GM18517 (cell line): Measurements from ENCODE around the gene KCNK4.

Experiments used
- ATAC-seq: cut with Tn5 transposase; IDR thresholded peaks from one replicate; pipeline ENCODE4 v1.9.1; 2021; ENCODE audit warnings: mild to moderate bottlenecking, moderate library complexity; ENCODE audit not compliant: unreplicated experiment

Gene KCNK4

DNA sequence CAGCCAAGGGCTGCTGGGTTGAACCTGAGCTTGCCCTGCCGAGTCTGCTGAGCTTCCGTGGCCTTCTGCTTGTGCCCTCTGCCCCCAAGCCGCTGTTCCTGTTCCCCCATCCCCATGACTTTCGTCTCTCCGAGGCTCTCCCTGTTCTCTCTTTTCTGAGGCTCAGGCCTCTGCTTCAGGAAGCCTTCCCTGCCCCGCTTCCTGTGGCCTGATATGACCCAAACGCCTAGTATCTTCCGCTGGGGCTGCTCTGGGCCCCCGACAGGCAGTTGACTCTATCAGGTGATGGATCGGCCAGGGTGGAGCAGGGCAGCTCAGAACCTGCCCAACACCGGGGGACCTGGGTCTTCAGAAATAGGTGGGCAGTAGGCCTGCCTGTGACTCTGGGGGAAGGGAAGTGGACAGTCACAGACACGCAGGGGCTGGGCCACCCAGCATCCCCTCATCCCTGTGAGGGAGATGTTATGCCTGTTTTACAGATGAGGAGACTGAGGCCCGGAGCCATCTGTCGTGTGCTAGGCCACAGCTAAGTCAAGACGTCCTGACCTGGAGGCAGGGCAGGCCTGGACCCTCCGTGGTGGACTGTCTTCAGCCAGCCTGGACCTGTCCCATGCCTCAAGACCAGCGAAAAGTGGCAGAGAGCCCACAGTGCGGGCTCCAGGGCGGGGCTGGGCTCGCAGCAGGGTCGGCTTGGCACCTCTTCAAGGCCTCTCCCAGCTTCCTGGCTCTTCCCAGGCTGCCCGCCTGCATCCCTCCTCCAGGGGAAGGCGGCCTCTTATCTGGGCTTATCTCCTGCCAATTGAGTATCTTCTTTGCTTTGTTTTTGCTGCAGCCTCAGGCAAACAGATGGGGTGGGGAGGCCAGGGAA is 22.8 kb upstream of the KCNK4 start:
- ATAC-seq = no peak

DNA sequence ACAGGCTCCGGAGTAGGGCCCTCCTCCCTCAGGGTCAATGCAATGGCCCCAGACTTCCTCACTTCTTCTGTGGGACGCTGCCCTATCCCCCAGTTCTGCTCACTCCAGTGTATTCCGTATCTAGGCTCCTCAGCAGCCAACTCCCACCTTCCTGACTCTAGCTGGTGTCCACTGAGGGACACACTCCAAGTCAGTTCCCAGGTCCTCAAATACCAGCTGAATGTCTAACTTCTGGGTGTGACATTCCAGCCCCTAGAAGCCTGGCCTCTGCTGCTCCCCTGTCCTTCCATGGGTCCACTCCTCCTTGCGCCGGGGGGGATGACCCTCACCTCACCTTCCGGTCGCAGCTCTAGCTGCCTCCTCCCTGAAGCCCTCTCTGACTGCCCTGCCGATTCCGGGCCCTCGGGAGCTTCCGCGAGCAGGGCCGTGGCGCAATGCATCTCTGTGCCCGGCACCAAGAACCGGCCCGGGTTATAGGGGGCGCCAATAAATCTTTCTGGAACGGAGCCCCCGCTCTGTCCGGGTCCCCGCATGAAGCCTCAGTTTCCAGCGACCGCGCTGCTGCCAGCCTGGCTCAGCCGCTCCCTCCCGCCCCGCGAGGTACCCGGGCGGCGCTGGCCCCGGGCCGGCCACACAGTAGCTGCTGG is 22.1 kb upstream of the KCNK4 start:
- peak; percentile 6 for ATAC-seq

DNA sequence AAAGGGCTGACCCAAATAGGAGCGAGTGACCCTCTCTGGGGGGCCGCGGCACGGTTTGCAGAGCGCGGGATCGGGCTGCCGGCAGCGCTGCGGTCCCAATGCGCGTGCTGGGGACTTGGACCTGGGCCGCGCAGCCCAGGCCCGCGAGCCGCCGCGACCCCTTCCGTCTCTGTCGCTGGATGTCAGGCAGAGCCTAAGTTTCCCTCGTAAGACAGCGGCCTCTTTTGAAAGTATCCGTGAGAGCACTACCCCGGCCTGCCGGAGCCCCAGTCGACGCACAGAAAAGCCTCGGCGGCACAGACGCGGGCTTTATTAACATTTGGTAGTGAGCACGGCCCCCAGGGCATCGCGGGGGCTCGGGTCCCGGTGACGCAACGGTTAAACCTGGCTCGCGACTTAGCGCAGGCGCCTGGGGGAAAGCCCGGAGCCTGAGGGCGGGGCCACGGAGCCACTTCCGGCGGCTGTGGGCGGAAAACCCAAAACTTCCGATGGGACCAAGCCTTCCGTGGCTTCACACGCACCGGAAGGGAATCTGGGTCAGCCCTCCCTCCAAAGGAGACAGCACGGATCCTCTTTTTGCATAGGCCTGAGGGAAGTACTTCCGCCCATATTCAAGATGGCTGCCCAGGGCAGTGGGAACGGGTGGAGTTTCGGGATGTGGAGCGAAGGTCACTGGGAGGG is 21.4 kb upstream of the KCNK4 start:
- peak; percentile 71 for ATAC-seq

DNA sequence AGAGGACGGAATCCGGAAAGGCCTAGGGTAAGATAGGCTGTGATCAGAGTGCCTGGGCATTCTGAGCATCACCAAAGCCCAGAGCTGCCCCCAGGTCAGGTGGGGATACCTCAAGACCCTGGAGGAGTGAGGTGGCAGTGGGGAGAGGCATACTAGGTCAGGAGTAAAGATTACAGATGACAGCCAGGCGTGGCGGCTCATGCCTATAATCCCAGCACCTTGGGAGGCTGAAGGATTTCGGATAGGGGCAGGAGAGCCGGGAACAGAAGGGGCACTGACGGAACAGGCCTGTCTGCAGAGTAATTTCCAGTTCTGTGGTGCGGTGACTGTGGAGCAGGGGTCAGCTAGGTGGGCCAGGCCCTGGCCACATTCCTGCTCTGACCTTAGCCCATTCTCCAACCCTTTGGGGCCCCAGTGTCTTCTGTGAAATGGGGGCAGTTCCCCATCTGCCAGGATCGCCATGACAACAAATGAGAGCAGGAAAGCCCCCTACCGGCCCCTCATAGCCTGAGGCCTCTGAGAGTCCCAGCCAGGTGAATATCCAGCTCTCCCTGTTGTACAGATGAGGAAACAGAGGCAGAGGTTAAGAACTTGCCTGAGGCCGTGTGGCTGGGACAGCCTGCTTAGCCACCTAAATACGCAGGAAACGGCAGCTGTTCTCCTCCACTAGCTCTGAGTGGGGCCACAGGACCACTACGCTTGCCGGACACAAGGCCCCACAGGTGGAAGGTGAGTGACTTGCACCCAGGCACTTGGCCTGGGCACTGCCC is 15.9 kb upstream of the KCNK4 start:
- no peak for ATAC-seq

DNA sequence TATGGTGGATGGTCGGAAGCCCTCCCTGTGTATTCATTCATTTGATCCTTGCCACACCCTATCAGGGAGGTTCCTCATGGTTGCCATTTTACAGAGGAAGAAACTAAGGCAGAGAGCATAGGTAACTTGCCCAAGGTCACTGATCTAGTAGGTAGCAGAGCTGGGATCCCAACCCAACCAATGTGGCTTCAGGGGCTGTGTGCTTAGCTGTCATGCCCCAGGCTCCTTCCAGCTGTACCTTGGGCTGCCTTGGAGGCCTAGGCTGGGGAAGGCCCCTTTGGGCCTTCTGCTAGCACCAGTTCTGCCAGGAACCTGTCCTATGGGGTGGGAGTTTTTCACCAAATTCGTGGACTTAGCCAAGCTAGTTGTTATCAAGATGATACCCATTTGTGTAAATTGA is 15.3 kb upstream of the KCNK4 start:
- no peak for ATAC-seq

DNA sequence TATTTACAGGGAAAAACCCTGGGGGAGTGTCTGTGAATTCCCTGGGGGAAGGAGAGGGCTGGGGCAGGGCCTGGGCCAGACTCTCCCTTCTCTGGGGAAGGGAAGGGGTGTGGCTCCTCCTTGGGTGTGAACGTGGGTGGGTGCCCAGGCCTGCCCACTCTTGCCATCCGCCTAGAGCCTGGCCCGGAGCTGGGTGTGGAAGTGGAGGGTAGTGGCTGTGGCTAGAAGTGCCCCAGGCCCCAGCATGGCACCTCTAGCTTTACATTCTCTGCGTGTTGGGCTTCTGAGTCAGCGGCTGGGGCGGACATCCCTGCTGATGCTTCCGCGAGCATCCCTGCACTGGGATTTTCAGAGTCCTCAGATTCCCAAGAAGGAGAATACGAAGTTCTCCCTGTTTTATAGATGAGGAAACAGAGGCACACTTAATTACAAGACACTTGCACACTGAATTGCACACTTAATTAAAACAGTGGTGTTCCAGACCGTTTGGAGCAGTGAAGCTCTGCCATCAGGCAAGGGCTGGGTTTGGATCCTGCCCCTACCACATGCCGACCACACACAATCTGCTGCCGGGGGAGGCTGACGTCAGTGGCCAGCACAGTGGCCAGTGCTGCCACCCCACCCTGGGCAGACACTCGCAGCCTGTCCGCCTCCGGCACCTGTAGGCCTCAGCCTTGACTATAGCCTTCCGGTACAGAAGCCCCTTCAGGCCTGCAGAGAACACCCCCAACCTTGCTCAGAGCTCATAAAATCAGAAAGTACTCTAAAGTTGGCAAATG is 14.3 kb upstream of the KCNK4 start:
- no peak for ATAC-seq

DNA sequence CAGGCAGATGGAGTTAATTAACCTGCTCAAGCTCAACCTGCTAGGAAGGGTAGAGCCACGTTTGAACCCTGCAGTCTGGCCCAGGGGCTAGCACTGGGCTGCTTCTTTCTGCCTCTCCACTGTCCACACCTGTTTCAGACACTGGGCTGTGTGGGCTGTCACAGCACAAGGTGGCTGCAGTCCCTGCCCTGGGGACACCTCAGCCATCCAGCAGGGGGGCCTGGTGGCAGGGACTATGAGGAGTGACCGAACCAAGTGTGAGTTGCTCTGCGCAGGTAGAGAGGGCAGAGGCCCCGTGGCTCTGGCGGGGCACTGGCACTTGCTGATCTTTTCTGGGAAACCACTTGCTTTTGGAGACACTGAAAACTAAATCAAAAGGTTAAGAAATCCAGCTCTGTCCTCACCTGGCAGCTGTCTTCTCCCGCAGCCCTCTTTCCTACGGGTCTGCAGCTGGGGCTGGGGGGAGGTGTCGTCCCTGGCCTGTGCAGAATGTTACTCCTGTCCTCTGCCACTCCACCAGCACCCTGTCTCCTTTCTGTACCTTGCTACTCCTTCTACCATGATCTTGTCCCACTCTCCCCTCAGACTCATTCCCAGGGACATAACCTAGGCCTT is 12.4 kb upstream of the KCNK4 start:
- ATAC-seq = no peak

DNA sequence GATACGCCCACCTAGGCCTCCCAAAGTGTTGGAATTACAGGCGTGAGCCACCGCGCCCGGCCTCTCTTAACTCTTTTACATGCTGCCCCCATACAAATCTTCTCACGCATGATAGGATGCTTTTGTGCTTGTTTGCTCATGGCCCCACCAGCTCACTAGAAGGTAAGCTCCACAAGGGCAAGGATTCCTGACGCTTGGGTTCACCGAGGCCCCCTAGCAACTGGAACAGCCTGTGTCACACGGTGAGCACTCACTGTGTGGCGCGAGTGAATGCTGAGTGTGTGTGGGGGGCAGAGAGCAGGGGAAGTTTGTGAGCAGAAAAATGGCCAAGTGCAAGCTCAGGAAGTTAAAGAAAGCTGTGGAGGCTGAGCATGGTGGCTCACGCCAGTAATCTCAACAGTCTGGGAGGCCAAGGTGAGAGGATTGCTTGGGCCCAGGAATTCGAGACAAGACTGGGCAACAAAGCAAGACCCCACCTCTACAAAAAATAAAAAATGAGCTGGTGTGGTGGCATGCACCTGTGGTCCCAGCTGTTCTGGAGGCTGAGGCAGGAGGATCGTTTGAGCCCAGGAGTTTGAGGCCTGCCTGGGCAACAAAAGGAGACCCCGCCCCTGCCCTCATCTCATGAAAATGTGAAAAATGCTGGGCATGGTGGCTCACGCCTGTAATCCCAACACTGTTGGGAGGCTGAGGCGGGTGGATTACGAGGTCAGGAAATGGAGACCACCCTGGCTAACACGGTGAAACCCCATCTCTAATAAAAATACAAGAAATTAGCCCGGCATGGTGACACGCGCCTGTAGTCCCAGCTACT is 8.9 kb upstream of the KCNK4 start:
- no peak for ATAC-seq

DNA sequence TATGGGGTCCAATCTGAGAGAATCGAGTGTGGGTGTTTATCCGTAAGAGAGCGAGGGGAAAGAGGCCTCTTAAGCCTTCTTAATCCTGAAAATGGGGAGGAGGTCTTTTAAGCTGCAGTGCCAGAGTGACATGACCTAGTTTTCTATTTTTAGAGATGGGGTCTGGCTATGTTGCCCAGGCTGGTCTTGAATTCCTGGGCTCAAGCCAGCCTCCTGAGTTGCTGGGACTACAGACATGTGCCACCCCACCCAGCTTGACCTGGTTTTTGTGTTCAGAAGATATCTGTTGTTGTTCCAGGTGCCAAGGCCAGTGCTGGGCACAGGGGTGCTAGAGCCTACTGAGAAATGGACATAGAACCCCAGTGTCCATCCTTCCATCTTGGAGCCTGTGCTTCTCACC is 8.0 kb upstream of the KCNK4 start:
- ATAC-seq = no peak

DNA sequence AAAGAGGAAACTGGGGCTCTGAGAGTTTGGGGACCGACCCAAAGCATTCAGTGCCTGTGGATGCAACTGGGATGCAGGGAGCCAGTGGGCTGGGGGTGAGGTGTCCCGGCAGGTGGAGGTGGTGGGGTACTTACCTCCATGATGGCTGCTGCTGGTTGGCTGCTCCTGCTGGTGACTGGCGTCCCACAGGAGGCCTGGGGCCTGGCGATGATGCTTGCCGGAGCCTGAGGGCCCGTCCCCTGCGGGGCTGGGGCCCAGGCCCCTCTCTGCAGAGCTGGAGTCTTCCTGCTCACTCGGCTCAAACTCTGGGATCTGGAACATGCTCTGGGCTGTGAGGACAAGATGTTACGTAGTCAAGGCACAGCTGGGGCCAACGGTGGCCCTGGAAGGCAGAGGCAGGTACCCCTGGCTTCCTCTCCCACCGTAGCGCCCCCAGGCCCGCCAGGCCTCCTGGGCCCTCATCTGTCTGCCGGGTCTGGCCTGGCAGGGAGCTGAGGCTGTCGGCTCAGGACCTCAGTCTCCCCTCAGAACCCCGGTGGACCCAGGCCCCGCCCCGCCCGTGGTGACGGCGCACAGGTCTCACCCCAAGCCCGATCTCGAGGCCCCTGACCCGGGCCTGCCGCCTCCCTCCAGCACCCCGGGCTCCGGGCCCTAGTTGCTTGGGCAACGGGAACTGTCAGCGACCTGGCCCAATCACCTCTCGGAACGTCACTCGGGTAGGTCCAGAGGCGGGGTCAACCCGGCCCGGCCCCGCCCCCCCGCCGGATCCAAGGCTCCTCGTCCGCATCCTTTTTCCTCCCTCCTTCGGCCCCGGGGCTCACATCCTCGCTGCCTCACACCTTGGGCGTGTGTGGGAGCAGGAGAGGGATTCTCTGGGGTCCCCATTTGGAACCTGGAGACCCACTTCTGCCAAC is 6.8 kb upstream of the KCNK4 start, which contains the start of gene BAD:
Gene BAD, minus strand, starts transcription at position 618 of the 914 bp plus-strand sequence. Its CDS starts 297 bp downstream, at position 321.
- peak; percentile 55 for ATAC-seq

DNA sequence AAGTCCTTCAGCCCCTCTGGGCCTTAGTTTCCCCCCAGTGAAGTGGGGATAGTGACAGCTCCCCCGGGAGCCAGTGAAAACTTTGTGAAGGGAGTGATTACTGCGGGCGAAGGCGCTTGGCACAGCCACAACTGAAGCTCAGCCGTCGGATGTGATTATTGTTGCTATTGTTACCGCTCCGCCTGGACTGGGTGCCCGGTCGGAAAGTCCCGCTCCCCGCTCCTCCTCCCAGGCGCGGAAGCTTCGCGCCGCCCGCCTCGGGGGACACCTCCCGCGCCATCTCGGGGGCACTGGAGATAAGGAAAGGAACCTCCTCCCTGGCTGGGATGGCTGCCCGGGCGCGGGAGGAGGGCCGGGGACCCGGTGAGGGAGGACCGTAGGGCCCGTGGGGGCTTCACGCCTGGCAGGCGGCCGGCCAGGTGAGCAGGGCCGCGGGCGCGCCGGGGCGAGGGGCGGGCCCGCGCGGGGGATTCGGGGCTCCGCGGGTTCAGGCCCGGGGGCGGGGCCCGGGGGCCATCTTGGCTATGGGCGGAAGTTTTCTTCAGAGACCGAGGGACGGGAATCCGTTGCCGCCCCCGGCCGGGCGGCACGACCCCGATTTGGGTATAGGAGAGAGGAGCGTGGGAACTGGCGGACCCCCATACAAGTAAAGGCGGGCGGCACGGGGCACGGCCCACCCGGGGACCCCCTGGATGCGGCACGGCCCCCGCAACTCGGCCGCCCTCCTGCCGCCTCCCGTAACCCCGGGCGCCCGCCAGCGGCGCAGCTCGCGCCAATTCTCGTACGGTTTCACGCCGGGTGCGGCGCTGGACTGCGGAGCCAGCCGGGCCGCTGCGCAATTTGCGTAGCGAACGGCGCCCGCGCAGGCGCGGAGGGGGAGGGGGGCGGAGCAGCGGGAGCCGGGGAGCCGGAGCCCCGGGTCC is 5.9 kb upstream of the KCNK4 start, which contains the start of gene GPR137:
Gene GPR137, plus strand, starts transcription at position 887 of the 923 bp plus-strand sequence. CDS start 677 bp downstream, outside the sequence.
- peak; percentile 64 for ATAC-seq

DNA sequence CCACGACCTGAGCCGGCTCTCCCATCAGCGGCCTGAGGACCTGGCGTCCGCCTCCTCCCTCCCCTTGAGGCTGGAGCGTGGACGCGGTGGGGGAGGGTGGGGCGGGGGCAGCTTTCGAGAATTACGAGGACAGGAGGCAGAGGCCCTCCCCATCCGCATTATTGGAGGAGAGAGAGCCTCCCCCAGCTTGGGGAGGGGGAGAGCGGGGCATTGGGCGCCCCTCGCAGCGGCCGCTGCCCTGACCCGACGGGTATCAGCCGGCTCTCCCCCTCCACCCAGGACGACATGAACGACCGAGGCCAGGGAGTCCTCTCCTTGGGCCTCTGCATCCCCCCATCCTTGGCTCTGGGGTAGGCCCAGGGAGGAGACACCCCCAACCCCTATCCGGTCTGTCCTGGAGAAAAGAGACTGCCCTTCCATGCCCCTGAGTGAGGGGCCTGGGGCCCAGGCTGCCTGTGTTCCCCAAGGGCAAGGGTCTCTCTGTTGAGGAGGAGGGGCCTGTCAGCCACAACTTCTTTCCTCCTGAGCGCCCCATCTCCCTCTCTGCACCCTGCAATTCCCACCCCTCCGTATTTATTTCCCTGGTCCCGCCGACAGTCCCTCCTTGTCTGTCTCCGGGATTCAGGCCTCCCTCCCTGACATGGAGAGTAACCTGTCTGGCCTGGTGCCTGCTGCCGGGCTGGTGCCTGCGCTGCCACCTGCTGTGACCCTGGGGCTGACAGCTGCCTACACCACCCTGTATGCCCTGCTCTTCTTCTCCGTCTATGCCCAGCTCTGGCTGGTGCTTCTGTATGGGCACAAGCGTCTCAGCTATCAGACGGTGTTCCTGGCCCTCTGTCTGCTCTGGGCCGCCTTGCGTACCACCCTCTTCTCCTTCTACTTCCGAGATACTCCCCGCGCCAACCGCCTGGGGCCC is 5.0 kb upstream of the KCNK4 start:
- ATAC-seq = no peak

DNA sequence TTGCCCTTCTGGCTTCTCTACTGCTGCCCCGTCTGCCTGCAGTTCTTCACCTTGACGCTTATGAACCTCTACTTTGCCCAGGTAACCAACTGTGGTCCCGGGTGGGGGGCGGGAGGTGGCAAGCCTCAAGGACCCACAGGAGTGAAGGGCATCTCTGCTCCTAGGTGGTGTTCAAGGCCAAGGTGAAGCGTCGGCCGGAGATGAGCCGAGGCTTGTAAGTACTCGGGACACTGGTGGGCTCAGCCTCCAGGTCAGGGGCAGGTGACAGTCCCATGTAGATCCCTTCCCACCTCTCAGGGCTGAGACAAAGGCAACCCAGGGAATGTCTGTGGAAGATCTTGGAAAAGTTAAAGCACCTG is 4.3 kb upstream of the KCNK4 start:
- no peak for ATAC-seq

DNA sequence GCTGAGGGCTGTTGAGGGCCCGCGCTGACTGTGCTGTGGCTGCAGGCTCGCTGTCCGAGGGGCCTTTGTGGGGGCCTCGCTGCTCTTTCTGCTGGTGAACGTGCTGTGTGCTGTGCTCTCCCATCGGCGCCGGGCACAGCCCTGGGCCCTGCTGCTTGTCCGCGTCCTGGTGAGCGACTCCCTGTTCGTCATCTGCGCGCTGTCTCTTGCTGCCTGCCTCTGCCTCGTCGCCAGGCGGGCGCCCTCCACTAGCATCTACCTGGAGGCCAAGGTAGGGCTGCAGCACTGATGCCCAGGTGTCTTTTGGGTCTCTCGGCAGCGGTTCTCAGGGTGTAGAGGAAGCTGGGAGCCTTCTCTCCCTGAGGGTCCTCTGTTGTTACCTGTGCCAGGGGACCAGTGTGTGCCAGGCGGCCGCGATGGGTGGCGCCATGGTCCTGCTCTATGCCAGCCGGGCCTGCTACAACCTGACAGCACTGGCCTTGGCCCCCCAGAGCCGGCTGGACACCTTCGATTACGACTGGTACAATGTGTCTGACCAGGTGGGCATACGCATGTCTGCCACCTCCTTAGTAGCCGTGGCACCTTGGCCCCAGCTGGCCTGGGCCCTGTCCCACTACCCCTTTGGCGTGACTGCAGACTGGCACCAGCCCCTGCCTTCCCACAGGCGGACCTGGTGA is 3.3 kb upstream of the KCNK4 start:
- ATAC-seq = no peak

DNA sequence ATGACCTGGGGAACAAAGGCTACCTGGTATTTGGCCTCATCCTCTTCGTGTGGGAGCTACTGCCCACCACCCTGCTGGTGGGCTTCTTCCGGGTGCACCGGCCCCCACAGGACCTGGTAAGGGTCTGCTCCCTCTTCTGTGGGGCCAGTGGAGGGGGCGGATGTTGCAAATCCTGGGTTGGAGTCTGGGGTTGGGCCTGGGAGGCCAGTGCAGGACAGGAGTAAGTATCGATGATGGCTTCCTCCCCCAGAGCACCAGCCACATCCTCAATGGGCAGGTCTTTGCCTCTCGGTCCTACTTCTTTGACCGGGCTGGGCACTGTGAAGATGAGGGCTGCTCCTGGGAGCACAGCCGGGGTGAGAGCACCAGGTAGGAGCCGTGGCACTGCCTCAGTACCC is 2.8 kb upstream of the KCNK4 start:
- no peak for ATAC-seq
